Measurements from ENCODE around the gene TIMM13.

- TF ChIP-seq SIN3A (IDR thresholded peaks at IDR 0.05; ENCODE audit: borderline replicate concordance, low read depth, low read length) = no peak
- no peak for TF ChIP-seq CTCF (IDR thresholded peaks at IDR 0.05)
- no peak for TF ChIP-seq USF2 (IDR thresholded peaks at IDR 0.05; ENCODE audit: borderline replicate concordance, low read depth, low read length)
- no peak for TF ChIP-seq TAF1 (IDR thresholded peaks at IDR 0.05; ENCODE audit: borderline replicate concordance, low read depth, low read length)
- no peak for TF ChIP-seq EZH2phosphoT487 (IDR thresholded peaks at IDR 0.05; ENCODE audit: borderline replicate concordance, low read depth)
- TF ChIP-seq EP300 (IDR thresholded peaks at IDR 0.05; ENCODE audit: borderline replicate concordance in 1 of 2, low read depth in 1 of 2, low read length in 1 of 2) = no peak
- no peak for TF ChIP-seq MAX (IDR thresholded peaks at IDR 0.05; ENCODE audit: low read depth)
- no peak for TF ChIP-seq FOXJ3 (CRISPR knock-in tag; IDR thresholded peaks at IDR 0.05)
- TF ChIP-seq JUND (IDR thresholded peaks at IDR 0.05) = no peak
- TF ChIP-seq TEAD4 (IDR thresholded peaks at IDR 0.05; ENCODE audit: borderline replicate concordance, insufficient read depth) = no peak
- TF ChIP-seq MXI1 (IDR thresholded peaks at IDR 0.05; ENCODE audit: low read depth, low read length) = no peak
- no peak for TF ChIP-seq USF1 (IDR thresholded peaks at IDR 0.05; ENCODE audit: borderline replicate concordance, low read depth)
- TF ChIP-seq POLR2AphosphoS5 (IDR thresholded peaks at IDR 0.05; ENCODE audit: low read depth, low read length) = no peak
Measured at GRCh38 chr19:2469102-2469914, 41.9 kb upstream of the TIMM13 start.

Data from SK-N-SH (cell line).